Sciatic nerve (tissue), 2 donors: Measurements from ENCODE around the gene TLE4. TPM values are rescaled to one million over a fixed set of nuclear protein-coding genes. Genes with fewer than 3 reads are reported as not detected.

Experiments
- ATAC-seq: fragments of 200-7000 bp; cut with Tn5 transposase; one replicate; pipeline ENCODE4 v1.9.1; 2020; ENCODE audit warnings: mild to moderate bottlenecking, moderate library complexity
- DNase-seq: peaks from one replicate; pipeline ENCODE4 v3.0.0-alpha.2; 2020; ENCODE audit warnings: low spot score
- intact Hi-C: fragments of 100-400 bp; cut with DNase I; formaldehyde crosslinking; loops from one replicate; pipeline ENCODE4 v1.14.2; 2022
- total RNA-seq: library from RNA; stranded (reverse); fragmentation: NEBNext Ultra II Directional; extraction: Animal tissue kit (Norgen Biotek cat#: 25700); gene quantifications from one replicate; pipeline ENCODE4 v1.2.1, GENCODE V29; 2021
- donor health status: DM: no; HTN: no; CAD: no.
- donor health status: DM: no; HTN: no; CAD: no.

The TLE4 gene
- total RNA-seq, 1 donor from 2014 or later: 36.2 TPM

- ATAC-seq: peak; percentile 23
Observed at GRCh38 chr9:79570448-79571308, 1.1 kb upstream of the TLE4 start.

GRCh38 chr9:79572032-79572607 lies 355 bp downstream of the TLE4 start:
- ATAC-seq (no peak), DNase-seq (no peak)
- intact Hi-C loops: no loop called here

More at GRCh38 chr9:79570448-79571308, 1.1 kb upstream of the TLE4 start:
- intact Hi-C loops: no loop called here
- DNase-seq: peak; percentile 87

DNA sequence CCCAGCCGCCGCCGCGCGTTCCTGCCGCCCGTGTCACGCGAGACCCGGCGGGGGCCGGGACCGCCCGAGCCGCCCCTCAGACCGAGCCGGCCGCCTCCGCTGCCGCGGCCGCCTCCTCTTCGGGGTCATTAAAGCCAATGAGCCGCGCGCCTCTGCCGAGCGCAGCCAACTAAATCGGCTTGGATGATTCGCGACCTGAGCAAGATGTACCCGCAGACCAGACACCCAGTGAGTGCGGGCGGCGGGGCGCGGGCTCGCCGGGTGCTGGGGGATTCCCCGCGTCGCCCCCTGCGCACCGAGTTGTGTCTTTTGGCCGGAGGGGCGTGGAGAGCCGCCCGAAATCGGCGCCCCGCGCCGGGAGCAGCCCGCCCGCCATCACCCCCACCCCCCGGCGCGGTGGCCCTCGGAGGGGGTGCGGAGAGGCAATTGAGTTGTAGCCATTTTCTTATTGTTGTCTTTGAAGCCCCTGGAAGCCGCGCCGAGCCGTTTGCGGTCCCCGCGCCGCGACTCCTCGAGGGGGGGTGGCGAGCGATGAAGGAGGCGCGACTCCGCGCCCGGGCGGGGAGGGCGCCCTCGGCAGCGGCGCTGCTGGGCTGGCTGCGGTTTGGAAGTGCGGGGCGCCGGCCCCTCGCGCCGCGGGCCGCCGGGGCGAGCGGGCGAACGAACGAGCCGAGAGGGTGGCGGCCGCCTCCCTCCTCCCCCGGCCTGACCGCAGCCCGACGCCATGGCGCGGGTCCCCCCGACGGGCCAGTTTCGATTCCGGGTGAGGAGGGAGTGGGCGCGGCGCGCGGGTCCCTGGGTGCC lies 1.0 kb downstream of the TLE4 start:
- ATAC-seq (no peak), DNase-seq (peak; percentile 81)
- intact Hi-C loops: no loop called here

- intact Hi-C loops: no loop called here
- no peak for ATAC-seq
- DNase-seq: no peak
Observed at GRCh38 chr9:79573412-79573923, 1.7 kb downstream of the TLE4 start.

DNA sequence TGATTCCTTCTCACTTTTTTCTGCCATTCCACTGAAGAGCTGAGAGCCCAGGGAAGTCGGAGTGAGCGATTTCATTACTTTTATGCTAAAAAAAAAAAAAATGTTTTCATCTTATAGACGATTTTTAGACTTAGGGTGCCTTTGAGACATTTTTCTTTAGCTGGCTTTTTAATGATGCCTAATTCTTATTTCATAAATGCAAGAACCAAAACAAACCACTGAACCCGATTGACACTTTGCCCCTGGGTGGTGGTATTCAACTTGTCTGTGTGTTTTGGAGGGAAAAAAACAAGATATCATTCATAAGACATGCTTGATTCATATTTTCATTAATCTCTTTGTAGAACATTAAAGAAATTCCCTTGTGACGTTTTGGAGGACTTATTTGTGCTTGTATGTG lies 2.4 kb downstream of the TLE4 start:
- no peak for ATAC-seq
- intact Hi-C loops: no loop called here
- no peak for DNase-seq

DNA sequence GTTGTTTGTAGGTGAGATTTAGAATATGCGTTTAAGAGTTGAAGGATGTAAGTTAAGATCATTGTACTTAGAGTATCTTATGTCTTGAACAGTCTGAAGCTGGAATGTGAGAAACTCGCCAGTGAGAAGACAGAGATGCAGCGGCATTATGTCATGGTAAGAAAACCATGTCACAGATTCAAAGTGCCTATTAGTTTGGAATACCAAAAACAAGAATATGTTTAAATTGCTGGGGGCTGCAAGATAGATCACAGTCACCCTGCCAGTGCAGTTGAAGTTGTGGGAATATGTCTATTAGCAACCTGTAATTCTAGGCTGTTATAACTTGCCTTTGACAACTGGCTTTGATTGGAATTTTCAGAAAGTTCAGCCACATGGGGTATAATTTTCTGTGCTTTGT lies 3.0 kb downstream of the TLE4 start:
- DNase-seq (no peak), ATAC-seq (no peak)
- intact Hi-C loops: no loop called here

DNA sequence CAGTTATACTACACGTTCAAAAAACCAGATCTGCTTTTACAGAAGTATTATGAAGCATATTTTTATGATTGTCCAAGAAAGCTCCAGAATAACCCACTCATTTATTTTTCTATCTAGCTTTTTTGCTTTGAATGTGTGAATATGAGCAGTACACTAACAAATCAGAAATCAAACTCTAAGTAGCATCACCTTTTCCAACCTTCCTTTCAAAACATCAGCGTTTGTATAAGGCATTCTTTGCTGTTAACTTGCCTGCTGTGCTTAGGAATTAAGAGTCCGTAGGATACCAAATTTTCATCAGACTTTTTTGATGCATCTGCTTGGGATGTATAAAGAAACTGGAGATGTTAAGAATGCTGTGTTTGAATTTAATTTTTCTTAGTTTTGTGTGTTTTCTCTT lies 3.8 kb downstream of the TLE4 start:
- ATAC-seq: no peak
- no peak for DNase-seq
- intact Hi-C loops: no loop called here

DNA sequence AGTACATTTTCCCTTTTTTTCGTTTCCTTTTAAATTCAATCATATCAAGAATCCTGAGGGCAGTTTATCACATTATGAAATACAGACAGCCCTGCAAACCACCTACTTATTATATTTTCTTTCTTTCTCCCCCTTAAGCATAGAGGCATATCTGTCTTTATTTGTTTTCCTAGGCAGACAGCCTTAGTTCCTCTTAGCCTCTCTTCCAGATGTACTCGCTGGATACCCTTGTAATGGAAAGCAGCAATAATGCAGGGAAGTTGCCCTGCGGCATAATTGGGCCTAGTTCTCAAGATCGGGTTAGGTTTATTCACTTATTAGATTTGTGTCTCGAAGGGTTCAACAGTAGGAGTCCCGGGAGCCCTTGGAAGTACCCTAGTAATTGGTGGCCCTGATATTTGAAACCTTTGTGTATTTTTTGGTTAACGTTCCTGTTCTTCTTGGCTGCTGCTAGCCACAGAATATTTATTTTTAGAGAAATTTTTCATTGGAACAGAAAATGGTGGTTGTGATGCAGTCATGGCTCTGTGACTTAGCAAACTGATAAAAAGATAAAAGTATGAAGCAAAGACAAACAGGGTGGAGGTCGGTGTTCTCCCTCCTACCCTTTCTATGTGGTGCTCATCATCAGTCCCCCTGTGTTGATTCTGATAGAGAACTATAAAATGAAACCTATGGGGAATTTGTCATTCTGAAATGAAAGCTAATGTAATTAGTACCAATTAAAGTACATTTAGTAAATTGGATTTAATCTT lies 6.4 kb downstream of the TLE4 start:
- intact Hi-C loops: no loop called here

GRCh38 chr9:79578891-79579290 lies 7.1 kb downstream of the TLE4 start:
- DNase-seq (no peak), ATAC-seq (no peak)
- intact Hi-C loops: no loop called here

More for the DNA sequence above, 6.4 kb downstream of the TLE4 start:
- DNase-seq (no peak), ATAC-seq (peak; percentile 66)

DNA sequence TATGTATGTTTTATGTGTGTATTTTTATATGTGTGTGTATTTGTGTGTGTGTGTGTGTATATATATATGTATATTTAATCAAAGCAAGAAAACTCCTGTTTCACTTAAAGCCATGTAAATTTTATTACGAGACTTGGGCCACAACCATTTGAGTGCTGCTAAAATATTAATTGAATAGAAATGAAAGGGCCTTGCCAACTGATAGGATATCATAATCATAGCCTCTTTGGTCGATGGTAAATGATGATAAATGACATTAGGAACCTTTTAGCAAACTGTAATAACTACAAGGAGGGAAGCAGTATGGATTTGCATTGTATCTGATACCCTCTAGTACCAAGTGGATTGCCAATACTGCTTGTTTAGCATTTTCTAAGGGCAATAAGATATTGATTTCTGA lies 7.9 kb downstream of the TLE4 start:
- DNase-seq (no peak), ATAC-seq (no peak)
- intact Hi-C loops: no loop called here

DNA sequence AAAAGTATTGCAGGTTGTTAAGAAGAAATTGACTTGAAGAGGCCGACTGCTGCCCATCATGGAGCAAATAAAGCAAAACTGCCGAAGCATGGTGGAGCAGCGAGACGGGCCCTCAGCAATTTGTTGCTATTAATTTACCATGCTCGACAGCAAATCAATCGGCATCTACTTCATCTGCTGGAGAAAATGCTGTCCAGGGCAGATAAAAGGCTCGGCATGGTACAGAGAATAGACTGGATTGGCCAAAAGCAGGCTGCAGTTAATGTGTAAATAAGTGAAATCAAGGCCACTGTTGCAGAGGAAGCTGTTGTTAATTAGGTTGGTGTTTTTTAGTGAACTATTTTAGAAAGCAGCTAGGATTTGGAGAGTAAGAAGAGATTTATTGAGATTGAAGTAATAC lies 8.3 kb downstream of the TLE4 start:
- DNase-seq (no peak), ATAC-seq (no peak)
- intact Hi-C loops: no loop called here

GRCh38 chr9:79581388-79581787 lies 9.6 kb downstream of the TLE4 start:
- intact Hi-C loops: no loop called here
- ATAC-seq (no peak), DNase-seq (no peak)

DNA sequence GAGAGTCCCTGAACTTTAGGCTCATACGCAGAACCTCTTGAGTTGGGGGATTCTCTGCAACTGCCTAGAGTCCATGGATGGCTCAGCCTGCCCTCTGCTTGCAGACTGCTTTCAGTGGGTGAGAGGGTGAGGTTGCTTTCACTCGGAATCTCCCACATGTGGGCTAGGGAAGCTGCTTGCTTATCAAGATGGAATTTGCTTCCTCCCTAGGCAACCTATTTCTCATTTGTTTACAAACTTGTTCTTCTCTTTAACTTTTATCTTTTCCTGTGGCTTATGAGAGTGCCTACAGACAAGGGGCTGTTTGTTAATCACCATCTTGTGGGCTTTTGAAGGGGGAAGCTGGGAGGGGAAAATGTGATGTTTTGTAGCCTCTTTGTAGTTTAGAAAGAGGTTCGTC lies 10.0 kb downstream of the TLE4 start:
- ATAC-seq: peak; percentile 39
- intact Hi-C loops: no loop called here
- no peak for DNase-seq

GRCh38 chr9:79583952-79584654 lies 12.3 kb downstream of the TLE4 start:
- peak; percentile 82 for ATAC-seq
- DNase-seq: no peak

DNA sequence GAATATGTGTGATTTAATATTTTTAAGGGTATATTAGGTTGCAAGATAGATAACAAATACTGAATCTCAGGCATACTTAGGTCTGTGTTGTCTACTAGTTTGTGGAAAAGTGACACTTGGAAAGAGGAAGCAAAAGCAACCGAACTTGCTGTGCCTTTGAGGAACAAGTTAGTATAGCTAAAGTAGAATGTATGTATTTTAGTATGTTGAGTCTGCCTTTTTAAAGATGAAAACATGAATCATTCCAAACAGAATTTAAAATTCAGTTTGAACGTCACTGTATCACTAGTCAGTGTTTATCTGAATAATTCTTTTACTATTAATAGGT lies 12.9 kb downstream of the TLE4 start:
- ATAC-seq: peak; percentile 45
- no peak for DNase-seq
- intact Hi-C loops: no loop called here

More at GRCh38 chr9:79583952-79584654, 12.3 kb downstream of the TLE4 start:
- intact Hi-C loops: no loop called here

DNA sequence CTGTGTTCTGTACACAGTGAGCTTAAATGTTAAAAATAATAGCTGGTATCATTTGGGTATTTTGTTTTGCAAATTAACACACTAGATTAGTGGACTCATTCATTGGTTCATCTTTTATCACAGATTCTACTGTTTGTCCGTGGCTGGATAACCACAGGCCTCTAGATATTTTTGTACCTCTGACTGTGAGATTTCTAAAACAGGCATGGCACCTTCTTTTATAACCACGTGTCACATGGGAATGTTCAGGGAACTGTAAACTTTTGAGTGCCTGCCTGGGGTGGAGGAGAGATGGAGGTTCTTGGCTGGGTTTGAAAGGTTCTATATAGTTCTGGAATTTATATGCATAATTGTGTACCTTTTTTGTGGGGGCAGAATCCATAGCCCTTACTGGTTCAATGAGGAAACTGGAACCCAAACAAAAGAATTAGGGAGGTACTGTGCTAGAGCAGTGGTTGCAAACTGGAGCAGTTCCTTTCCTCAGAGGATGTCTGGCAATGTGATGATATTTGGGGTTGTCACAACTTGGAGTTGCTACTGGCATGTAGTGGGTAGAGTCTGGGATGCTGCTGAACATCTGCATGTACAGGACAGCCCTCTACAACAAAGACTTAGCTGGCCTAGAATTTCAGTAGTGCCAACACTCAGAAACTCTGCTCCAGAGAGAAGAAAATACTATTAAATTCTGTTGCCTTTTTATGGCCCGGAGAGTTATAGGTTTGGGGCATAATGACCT lies 16.9 kb downstream of the TLE4 start:
- intact Hi-C loops: no loop called here
- DNase-seq (no peak), ATAC-seq (no peak)

DNA sequence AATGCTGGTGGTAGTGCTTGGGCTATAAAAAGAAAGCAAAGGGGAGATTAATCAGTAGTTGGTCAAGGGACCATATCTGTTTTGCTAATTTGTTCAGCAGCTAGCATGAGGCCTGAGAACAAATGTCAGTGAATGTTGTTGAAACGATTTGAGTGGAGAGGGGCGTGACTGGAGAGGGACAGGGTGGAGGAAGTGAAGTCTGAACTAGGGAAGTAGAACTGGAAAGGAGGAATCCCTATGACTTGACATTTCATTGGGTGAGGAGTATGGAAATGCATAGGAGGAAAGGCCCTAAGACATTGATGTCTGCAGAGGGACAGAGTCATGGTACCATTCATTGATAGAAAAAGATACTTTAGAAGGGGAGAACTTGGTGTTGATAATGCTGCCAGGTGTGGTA lies 19.7 kb downstream of the TLE4 start:
- no peak for ATAC-seq
- no peak for DNase-seq
- intact Hi-C loops: no loop called here
